GM21723 (cell line): ENCODE data around the gene WAPL.
"Not testable (repeated sequence)": the region's sequence is repeated elsewhere in the genome, so short reads cannot be mapped to it uniquely, and the experiment has no call there.

Source experiments
- ATAC-seq: cut with Tn5 transposase; IDR thresholded peaks from one replicate; pipeline ENCODE4 v1.9.1; 2021; ENCODE audit warnings: mild to moderate bottlenecking, moderate library complexity; ENCODE audit not compliant: unreplicated experiment

The WAPL gene

DNA sequence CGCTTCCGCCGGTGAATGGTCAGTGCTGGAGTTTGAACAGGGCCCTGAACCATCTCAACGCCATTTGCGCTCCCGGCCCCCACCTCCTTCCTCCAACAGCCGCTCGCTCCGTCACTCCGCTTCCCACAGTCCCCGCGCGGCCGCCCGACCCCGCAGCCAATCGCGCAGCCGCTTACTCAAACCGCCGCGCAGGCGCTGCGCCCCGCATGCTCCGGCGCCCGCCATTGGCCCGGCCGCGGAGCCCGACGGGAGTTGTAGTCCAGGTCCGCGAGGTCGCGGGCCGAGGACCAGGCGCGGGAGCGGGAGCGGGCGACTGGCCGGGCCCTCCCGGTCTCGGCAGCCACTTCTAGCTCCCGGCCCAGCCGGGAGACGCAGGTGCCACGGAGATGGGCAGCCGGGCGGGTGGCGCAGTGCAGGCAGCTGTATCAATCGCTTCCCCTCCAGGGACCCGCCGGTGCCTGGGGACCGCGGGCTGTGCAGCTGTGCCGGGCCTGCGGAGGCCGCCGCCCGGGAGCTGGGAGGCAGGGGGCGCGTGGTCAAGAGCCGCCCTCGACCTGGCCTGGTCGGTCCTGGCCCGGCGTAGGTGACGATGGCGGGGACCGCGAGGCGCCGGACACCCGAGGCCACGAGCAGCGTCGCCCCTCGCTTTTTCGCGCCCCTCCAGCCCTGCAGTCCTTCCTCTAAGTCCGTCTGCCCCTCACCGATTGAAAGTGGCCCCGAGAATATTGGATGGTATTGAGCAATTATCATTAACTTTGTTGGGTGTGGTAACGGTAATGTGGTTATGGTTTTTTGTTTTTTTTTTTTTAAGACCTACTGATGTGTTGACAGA, at the start of gene WAPL:
WAPL (minus strand) TSS at position 115 of the 832 bp plus-strand sequence. CDS start 3,723 bp downstream, outside the sequence.
- peak; percentile 95 for ATAC-seq

GRCh38 chr10:86569335-86569734, 47.7 kb upstream of the WAPL start:
- no peak for ATAC-seq

GRCh38 chr10:86566518-86566917, 44.9 kb upstream of the WAPL start:
- not testable (repeated sequence) for ATAC-seq

GRCh38 chr10:86563338-86563737, 41.7 kb upstream of the WAPL start:
- ATAC-seq: not testable (repeated sequence)

GRCh38 chr10:86558695-86559094, 37.1 kb upstream of the WAPL start:
- ATAC-seq: not testable (repeated sequence)

GRCh38 chr10:86556933-86557649, 35.5 kb upstream of the WAPL start:
- no peak for ATAC-seq

GRCh38 chr10:86556532-86556931, 34.9 kb upstream of the WAPL start:
- no peak for ATAC-seq

- ATAC-seq: no peak
Measured at GRCh38 chr10:86553639-86554038, 32.0 kb upstream of the WAPL start.

GRCh38 chr10:86553213-86553612, 31.6 kb upstream of the WAPL start:
- ATAC-seq: no peak

DNA sequence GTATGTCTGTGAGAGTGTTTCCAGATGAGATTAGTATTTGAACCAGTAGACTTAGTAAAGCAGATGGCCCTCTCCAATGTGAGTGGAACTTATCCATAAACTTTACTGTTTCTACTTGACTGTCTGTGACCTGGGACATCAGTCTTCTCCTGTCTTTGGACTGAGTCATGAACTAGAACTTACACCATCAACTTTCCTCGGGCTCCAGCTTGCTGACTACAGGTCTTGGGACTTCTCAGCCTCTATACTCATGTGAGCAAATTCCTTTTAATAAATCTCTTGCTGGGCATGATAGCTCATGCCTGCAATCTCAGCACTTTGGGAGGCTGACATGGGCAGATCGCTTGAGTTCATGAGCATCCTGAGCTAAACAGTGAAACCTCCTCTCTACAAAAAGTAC, 25.7 kb upstream of the WAPL start:
- no peak for ATAC-seq

DNA sequence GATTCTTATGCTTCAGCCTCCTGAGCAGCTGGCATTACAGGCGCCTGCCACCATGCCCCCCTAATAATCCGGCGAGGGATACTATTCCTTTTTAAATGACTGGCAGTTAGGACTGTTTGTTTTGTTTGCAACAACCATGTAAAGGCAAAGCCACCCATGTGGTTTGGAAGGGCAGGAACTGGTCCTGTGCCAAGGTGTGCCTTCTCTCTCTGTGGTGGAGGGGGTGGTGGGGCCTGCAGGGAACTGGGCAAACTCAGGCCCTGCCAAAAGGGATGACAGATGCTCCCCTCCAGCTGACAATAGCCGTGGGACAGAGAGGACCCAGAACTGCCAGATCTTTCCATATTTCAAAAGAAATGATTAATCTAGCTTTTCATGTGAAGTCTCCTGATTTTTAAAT, 23.5 kb upstream of the WAPL start:
- no peak for ATAC-seq

DNA sequence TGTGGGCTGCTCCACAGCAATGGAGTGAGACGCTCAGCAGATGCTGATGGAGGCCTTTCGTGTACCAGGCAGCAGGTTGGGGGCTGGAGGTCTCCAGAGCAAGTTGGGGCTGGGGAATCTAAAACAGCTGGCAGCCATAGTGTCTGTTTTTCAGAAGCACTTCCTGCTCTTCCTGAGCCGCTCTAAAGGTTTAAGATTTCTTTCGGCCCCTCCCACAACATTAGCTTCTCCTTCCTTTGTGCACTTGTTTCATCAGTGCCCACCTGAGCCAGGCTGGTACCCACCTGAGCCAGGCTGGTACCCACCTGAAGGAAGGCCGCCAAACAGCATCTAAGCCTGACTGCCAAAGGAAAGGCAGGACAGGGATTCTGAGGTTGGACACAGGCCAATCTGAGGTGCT, 18.4 kb upstream of the WAPL start:
- no peak for ATAC-seq

- no peak for ATAC-seq
Measured at GRCh38 chr10:86538547-86538946, 17.0 kb upstream of the WAPL start.

DNA sequence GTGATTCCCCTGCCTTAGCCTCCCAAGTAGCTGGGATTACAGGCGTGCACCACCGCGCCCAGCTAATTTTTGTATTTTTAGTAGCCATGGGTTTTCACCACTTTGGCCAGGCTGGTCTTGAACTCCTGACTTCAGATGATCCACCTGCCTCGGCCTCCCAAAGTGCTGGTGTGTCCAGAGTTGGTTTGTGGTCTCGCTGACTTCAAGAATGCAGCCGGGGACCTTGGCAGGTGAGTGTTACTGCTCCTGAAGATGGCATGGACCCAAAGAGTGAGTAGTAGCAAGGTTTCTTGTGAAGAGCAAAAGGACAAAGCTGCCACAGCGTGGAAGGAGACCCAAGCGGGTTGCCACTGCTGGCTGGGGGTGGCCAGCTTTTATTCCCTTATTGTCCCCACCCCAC, 16.4 kb upstream of the WAPL start:
- not testable (repeated sequence) for ATAC-seq

DNA sequence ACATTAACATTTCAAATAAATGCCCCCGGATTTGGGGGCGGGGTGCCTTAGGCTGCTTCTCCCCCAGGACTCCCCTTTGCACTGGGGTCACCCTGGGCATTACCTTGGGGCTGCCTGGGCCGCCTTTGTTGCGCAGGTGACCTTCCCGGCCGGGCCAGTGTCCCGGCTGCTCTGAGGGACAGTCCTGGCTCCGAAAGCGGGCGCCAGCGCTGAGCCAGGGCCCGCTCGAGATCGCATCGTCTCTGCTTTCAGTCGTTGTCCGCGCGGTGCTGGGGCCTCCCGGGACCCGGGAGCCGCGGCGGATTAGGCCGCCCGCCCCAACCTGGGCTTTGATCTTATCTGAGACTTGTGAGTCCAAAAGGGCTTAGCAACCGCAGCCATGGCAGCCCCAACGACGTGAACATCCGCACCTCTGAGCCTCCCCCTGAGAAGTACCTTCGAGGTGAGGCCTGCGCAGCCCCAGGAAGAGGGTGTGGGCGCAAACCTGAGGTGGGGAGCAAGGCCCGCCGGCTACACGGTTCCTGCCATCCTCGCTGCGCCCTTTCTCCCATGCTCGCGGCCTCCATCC, 14.8 kb upstream of the WAPL start:
- ATAC-seq: no peak

GRCh38 chr10:86535132-86535882, 13.7 kb upstream of the WAPL start:
- peak; percentile 87 for ATAC-seq

- ATAC-seq: no peak
Measured at GRCh38 chr10:86533328-86533727, 11.7 kb upstream of the WAPL start.

- ATAC-seq: not testable (repeated sequence)
Measured at GRCh38 chr10:86528736-86529135, 7.1 kb upstream of the WAPL start.

DNA sequence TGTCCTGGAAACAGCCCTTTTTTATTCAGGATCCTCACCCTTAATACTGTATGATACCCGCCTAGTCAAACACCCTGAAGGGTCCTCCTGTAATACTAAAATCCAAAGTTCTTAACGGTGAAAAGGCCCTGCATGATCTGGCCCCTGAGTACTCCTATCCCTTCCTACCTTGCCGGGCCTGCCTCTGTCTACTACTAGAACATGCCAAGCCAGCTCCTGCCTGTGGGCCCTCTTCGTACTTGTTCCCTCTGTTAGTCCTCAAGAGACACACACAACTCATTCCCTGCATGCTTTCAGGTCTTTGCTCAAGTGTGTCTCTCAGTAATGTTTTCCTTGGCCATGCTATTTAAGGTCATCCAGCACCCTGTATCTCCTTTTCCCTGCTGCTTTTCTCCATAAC, 5.0 kb upstream of the WAPL start:
- ATAC-seq: no peak

- not testable (repeated sequence) for ATAC-seq
Measured at GRCh38 chr10:86525713-86526112, 4.1 kb upstream of the WAPL start.
